NCI-H446 treated with DMSO at 0.1 percent for 48 hours (cell line): Measurements from ENCODE around the gene ADAM19.
"Not testable (repeated sequence)": the region's sequence is repeated elsewhere in the genome, so short reads cannot be mapped to it uniquely, and the experiment has no call there.

Source experiments
- DNase-seq: peaks from one replicate; lab custom pipeline; 2025; lab: John Stamatoyannopoulos, UW

Gene ADAM19

GRCh38 chr5:157429920-157430319, 145.7 kb downstream of the ADAM19 start:
- not testable (repeated sequence) for DNase-seq
